DOHH2 (cell line): ENCODE measurements around the gene ZNF365.

ENCODE experiments used
- H3F3A ChIP-seq: fragments of 200-600 bp; sonication (generic), shearing (Covaris generic); 2 replicates; pipeline ENCODE4 v1.6.0; 2016; ENCODE audit warnings: antibody characterized with exemption, mild to moderate bottlenecking; ENCODE audit not compliant: control insufficient read depth, insufficient read depth
- H3K27ac ChIP-seq: fragments of 200-600 bp; sonication (generic); 2 replicates; pipeline ENCODE4 v1.5.1; 2014; ENCODE audit warnings: low read depth, mild to moderate bottlenecking, low read length, moderate library complexity
- H3K27me3 ChIP-seq: fragments of 200-600 bp; sonication (generic); 2 replicates; pipeline ENCODE4 v1.6.1; 2014; ENCODE audit warnings: mild to moderate bottlenecking, low read length, mixed read lengths; ENCODE audit not compliant: control insufficient read depth
- H3K36me3 ChIP-seq: fragments of 200-600 bp; sonication (generic); 2 replicates; pipeline ENCODE4 v1.6.1; 2014; ENCODE audit warnings: mild to moderate bottlenecking, low read length, moderate library complexity, mixed read lengths; ENCODE audit not compliant: control insufficient read depth
- H3K4me1 ChIP-seq: fragments of 200-600 bp; sonication (generic); 2 replicates; pipeline ENCODE4 v1.6.1; 2014; ENCODE audit warnings: mild to moderate bottlenecking, low read length, mixed read lengths; ENCODE audit not compliant: control insufficient read depth
- H3K4me2 ChIP-seq: fragments of 200-600 bp; sonication (generic); 2 replicates; pipeline ENCODE4 v1.6.0; 2014; ENCODE audit warnings: mild to moderate bottlenecking, low read length, moderate library complexity
- H3K4me3 ChIP-seq: fragments of 200-600 bp; sonication (generic); 2 replicates; pipeline ENCODE4 v1.5.1; 2014; ENCODE audit warnings: mild to moderate bottlenecking, low read length, mixed read lengths
- H3K79me2 ChIP-seq: fragments of 200-600 bp; sonication (generic); 2 replicates; pipeline ENCODE4 v1.6.1; 2014; ENCODE audit warnings: mild to moderate bottlenecking, low read length, mixed read lengths; ENCODE audit not compliant: control insufficient read depth
- H3K9me2 ChIP-seq: fragments of 200-600 bp; sonication (generic); replicated peaks from 2 replicates; pipeline ENCODE4 v1.6.1; 2014; ENCODE audit warnings: mild to moderate bottlenecking, low read length, mixed read lengths; ENCODE audit not compliant: control insufficient read depth
- H3K9me3 ChIP-seq: fragments of 200-600 bp; sonication (generic); 2 replicates; pipeline ENCODE4 v1.6.1; 2014; ENCODE audit warnings: antibody characterized with exemption, low read length, mixed read lengths; ENCODE audit not compliant: control insufficient read depth, insufficient read depth
- H4K20me1 ChIP-seq: fragments of 200-600 bp; sonication (generic); 2 replicates; pipeline ENCODE4 v1.6.0; 2014; ENCODE audit warnings: low read depth, mild to moderate bottlenecking, antibody characterized with exemption, low read length, moderate library complexity; ENCODE audit not compliant: control insufficient read depth, insufficient read depth
- CTCF ChIP-seq: fragments of 200-600 bp; sonication (generic); IDR thresholded peaks from one replicate; pipeline ENCODE4 v1.5.1; 2014; ENCODE audit warnings: antibody characterized with exemption, mild to moderate bottlenecking, low read depth, low read length; ENCODE audit not compliant: poor library complexity, severe bottlenecking
- EZH2phosphoT487 ChIP-seq: fragments of 200-600 bp; sonication (generic); IDR thresholded peaks from 2 replicates; pipeline ENCODE4 v1.6.1; 2017; ENCODE audit warnings: borderline replicate concordance, mild to moderate bottlenecking, antibody characterized with exemption, low read length, moderate library complexity, mixed read lengths

ZNF365 gene

GRCh38 chr10:62390497-62391176, 16.5 kb downstream of the ZNF365 start:
- TF ChIP-seq EZH2phosphoT487 (no peak), CTCF (no peak)
- Histone ChIP-seq H3K4me2 (no peak overlapping the region), H3F3A (no peaks in the 10 kb centered on the region)

GRCh38 chr10:62393237-62393636, 19.1 kb downstream of the ZNF365 start:
- Histone ChIP-seq H4K20me1 (no peaks in the 10 kb centered on the region), H3K9me3 (no peaks in the 10 kb centered on the region), H3F3A (no peaks in the 10 kb centered on the region), H3K4me2 (no peak overlapping the region), H3K4me1 (no peaks in the 10 kb centered on the region), H3K9me2 (no peaks in the 10 kb centered on the region), H3K27ac (no peak overlapping the region), H3K4me3 (no peak overlapping the region), H3K79me2 (no peaks in the 10 kb centered on the region), H3K27me3 (peaks cover 6% of the 10 kb centered on the region), H3K36me3 (no peaks in the 10 kb centered on the region)
- TF ChIP-seq EZH2phosphoT487 (no peak), CTCF (no peak)

More at GRCh38 chr10:62390497-62391176, 16.5 kb downstream of the ZNF365 start:
- Histone ChIP-seq H3K4me1 (no peaks in the 10 kb centered on the region), H3K9me3 (no peaks in the 10 kb centered on the region), H3K9me2 (no peaks in the 10 kb centered on the region), H3K36me3 (no peaks in the 10 kb centered on the region), H3K27ac (no peak overlapping the region), H3K4me3 (no peak overlapping the region), H3K27me3 (peaks cover 3% of the 10 kb centered on the region), H3K79me2 (no peaks in the 10 kb centered on the region), H4K20me1 (no peaks in the 10 kb centered on the region)

- Histone ChIP-seq H3K4me3 (no peak overlapping the region), H3K36me3 (no peaks in the 10 kb centered on the region)
- TF ChIP-seq EZH2phosphoT487 (no peak), CTCF (no peak)
Measured at GRCh38 chr10:62394556-62395018, 20.4 kb downstream of the ZNF365 start.

GRCh38 chr10:62395892-62396291, 21.7 kb downstream of the ZNF365 start:
- Histone ChIP-seq H3K4me1 (no peaks in the 10 kb centered on the region), H3K4me2 (no peak overlapping the region), H3K9me3 (no peaks in the 10 kb centered on the region), H3K36me3 (no peaks in the 10 kb centered on the region), H3K79me2 (no peaks in the 10 kb centered on the region), H4K20me1 (no peaks in the 10 kb centered on the region), H3K9me2 (no peaks in the 10 kb centered on the region), H3K27ac (no peak overlapping the region), H3F3A (no peaks in the 10 kb centered on the region), H3K4me3 (no peak overlapping the region), H3K27me3 (peaks cover 6% of the 10 kb centered on the region)
- TF ChIP-seq CTCF (no peak), EZH2phosphoT487 (no peak)

More at GRCh38 chr10:62394556-62395018, 20.4 kb downstream of the ZNF365 start:
- H3K27me3 ChIP-seq, result peaks cover 6% of the 10 kb centered on the region
- no peaks in the 10 kb centered on the region for H3K4me1 ChIP-seq
- H3K79me2 ChIP-seq, result no peaks in the 10 kb centered on the region
- no peaks in the 10 kb centered on the region for H3K9me2 ChIP-seq
- no peak overlapping the region for H3K4me2 ChIP-seq
- no peaks in the 10 kb centered on the region for H3F3A ChIP-seq
- no peak overlapping the region for H3K27ac ChIP-seq
- H3K9me3 ChIP-seq, result no peaks in the 10 kb centered on the region
- no peaks in the 10 kb centered on the region for H4K20me1 ChIP-seq
